ENCODE measurements around the gene RBM19.

Gene RBM19

DNA sequence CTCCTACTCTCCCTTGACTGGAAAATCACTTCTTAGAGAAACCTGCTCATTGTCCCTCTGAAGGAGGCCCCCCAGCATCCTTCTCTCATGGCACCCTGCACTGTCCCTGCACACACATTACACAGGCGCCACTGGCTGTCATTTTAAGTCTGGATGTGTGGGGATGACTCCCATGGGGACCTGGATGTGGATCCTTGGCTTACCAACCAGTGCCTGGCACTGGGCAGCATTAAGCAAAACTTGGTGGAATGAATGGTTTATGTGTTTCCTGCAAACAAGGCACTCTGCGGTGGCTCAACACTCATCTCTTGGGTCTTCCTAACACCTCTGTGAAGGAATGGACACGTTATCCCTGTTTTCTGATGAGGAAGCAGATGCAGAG, 162.4 kb downstream of the RBM19 start:
- DNase-seq (ENCODE audit: low spot score), result no peak

- no peak for DNase-seq (ENCODE audit: low spot score)
Measured at GRCh38 chr12:113802966-113803758, 163.0 kb downstream of the RBM19 start.

- DNase-seq (ENCODE audit: low spot score), result no peak
Measured at GRCh38 chr12:113802000-113802749, 163.9 kb downstream of the RBM19 start.

- DNase-seq (ENCODE audit: low spot score), result no peak
Measured at GRCh38 chr12:113800201-113800600, 165.9 kb downstream of the RBM19 start.

DNA sequence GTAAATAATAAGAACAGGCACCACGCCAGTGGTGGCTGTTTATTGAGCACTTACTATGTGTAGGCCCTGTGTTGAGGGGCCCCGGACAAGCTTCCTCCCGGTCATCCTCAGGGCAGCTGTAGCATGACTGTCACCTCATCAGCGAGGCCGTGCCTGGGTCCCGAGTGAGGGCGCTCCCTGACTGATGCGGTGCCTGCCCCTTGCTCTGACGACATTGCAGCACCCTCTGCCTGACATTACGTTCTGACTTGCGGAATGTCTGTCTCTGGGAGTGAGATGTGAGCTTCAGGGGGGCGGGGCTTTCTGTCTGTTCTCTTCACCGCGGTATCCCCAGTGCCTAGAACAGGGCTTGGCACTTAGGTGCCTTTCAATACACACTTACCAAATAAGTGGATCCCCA, 167.6 kb downstream of the RBM19 start:
- DNase-seq (ENCODE audit: low spot score), result no peak

DNA sequence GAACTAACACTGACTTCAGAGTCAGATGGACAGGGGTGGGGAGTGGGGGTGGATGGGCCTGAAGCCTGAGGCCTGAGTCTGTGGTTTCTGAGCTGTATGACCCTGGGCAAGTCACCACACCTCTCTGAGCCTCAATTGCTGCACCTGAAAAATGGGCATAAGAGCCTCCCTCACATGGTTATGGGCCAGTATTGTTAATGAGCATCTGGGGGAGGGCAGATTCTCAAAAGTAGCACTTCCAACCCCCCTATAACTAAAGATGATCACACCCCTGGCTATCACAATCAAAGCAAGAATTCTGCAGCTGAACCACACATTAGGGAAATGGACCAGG, 168.6 kb downstream of the RBM19 start:
- no peak for DNase-seq (ENCODE audit: low spot score)

DNA sequence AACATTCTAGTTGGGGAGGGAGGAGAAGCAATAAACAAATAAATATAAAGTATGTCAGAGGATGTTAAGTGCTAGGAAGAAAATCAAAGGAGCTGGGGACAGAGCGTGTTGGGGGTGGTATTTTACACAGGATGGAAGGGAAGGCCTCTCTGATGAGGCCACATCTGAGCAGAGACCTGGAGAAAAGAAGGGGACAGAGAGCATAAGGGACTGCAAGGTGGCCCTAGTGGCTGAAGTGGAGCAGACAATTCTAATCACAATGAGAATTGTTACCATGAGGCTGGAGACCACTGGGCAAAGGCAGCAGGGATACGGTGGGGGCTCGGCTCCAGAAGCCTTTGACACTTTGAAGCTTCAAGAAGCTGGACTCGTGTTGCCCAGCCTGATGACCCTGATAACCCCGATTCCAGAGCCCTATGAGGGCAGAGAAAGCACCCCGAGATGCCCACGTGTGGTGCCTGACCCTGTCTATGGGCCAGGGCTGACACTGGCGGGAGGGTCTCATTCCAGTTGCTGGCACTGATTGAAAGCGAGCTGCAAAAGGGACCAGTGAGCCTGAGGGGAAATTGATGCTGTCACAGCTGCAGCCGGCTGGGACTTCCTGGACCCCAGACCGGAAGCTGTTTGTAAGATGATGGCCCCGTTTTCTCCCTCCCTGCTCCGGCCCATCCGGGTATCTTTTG, 169.1 kb downstream of the RBM19 start:
- DNase-seq (ENCODE audit: low spot score), result no peak

DNA sequence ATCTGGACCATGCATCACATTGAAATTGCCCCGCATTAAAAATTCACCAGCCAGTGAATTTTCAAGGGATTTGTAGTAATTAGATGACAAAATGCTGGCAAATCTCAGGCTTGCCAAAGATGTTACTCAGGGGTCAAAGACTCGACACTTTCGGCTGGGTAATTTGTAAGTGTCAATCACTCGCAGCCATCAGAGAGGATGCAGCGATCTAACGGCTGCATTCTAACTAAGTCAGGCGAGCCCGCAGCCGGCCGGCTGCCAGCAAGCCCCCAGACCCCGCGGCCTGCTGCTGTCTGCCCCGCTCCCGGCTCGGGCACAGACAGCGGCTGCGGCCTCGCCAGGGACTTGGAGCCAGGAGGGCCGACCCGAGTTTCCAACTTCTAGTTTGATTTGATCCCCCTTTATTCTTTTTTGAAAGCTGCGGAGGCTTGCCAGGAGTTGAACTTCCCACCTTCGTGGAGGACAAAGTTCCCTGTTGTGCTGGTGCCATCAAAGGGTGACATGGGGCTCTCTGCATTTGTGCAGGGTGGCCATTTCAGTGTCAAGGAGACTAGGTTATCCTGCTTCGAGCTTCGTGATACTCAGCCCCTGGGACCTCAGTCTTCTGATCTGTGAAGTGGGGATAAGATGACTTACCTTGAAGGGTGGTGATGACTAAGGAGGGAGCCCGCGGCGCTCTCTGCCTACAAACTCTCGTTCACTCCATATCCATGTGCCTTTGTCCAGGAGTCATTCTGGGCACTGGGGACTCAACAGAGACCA, 169.9 kb downstream of the RBM19 start:
- no peak for DNase-seq (ENCODE audit: low spot score)

GRCh38 chr12:113795445-113795844, 170.7 kb downstream of the RBM19 start:
- DNase-seq (ENCODE audit: low spot score), result no peak

- no peak for DNase-seq (ENCODE audit: low spot score)
Measured at GRCh38 chr12:113794774-113795173, 171.4 kb downstream of the RBM19 start.

DNA sequence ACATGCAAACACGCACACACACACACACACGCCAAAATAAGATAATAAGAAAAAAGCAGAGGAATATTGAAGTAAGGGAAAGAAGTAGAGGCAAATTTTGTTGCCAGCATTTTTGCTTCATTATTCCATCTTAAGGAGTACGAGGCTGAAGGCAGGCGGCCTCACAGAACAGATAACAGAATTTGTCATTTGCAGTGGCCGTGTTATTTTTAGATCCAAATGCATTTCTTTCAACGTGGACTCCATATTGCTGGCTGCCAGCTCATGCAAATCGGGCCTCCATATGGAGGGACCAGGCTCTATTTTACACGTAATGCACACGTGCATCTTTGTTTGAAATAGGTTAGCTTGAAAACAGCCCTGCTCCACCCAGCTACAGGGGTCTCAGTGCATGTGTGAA, 172.9 kb downstream of the RBM19 start:
- DNase-seq (ENCODE audit: low spot score), result no peak

- no peak for DNase-seq (ENCODE audit: low spot score)
Measured at GRCh38 chr12:113792450-113792849, 173.7 kb downstream of the RBM19 start.

GRCh38 chr12:113788020-113788856, 177.9 kb downstream of the RBM19 start:
- DNase-seq (ENCODE audit: low spot score), result no peak

DNA sequence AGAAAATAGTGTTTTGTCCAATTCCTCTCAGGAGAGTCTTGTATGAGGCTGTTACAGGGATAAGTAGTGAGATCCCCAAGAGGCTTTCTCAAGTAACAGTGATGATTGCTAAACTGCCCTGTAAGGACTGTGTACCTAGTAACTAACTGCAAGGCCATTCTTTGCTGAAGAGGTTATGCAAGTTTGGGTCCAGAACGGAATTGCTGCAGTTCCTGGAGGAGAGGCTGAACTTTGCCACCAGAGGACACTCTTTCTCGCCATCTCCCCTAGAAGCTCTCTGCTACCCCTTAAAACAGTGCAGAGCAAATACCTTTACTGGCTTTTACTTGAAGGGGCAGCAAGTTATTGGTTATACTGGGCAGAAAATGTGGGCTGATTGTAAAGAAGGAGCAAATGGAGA, 180.0 kb downstream of the RBM19 start:
- no peak for DNase-seq (ENCODE audit: low spot score)

DNA sequence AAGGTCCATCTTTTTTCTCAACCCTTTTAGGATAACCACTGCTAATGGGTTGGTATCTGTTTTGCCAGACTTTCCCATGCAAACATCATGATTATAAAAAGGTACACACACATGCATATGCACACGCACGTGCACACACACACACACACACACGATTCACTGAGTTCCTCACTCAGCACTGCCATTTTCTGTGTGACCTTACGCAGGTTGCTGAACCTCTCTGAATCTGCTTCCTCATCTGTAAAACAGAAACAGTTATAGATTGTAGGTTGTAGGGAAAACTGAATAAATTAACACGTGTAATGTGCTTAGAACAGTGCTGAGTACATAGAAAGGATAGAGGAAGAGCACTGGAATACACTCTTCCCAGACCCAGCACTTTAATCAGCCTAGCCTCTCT, 182.3 kb downstream of the RBM19 start:
- DNase-seq (ENCODE audit: low spot score), result no peak

- DNase-seq (ENCODE audit: low spot score), result no peak
Measured at GRCh38 chr12:113782873-113783272, 183.3 kb downstream of the RBM19 start.

- no peak for DNase-seq (ENCODE audit: low spot score)
Measured at GRCh38 chr12:113781415-113782198, 184.5 kb downstream of the RBM19 start.

DNA sequence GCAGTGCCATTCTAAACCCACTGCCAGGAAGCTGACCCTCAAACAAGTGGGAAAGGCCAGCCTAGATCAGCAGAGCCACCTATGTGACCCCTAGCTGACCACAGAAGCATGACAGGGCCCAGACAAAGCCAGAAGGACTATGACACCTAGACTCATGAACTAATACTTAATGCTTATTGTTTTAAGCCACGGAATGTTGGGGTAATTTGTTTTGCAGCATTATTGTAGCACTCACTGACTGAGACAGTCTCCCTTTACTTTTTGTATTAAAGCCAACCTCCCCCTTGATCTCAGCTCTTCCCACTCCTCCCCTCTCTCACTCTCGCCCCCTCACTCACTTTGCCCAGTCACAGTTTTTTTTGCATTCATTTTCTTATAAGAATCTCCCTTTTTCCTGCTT, 186.4 kb downstream of the RBM19 start:
- DNase-seq (ENCODE audit: low spot score), result no peak

DNA sequence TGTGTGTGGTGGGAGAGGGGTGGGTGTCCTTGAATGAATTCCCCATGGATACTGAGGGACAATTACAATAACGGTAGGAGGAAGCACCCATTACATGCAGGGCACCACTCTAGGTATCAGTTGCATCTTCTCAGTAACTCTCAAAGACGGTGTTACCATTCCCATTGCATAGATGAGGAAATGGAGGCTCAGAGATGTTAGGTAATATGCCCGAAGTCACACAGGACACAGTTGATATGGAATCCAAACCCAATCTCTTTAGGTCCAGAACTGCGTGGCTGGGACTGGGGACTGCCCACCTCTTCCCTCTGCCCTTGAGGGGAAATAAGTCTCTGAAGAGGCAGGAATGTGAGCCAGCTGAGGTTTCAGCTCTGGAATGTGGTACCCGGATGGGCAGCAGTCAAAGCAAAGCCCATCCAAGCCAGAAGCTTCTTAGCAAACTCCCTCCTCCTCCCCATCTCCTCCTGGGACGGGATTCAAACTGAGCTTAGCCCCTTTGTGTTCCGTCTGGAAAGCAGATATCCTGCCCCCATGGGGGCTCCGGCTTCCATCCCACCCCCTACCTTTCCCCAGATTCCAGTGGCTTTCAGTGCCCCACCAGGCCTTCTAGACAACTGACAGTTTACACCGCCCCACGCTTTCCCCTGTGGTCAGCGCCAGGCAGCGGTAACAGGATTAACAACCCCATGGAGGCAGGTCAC, 187.5 kb downstream of the RBM19 start:
- no peak for DNase-seq (ENCODE audit: low spot score)

DNA sequence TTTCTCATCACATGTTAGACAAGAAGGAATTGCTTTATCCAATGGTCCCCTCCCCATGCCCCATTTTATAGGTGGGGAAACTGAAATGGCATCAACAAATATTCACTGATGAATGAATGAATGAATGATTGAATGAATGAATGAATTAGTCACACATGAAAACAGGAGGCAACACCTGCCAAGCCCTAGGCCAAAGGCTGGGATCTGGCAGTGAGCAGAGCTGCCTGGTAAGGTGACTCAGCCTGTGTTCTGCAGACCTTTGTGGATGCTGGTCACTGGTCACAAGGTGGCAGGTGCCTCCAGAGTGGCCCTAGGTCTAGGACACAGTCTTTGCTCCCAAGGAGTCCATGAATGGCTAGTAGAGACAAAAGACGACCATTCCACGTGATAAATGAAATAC, 188.4 kb downstream of the RBM19 start:
- no peak for DNase-seq (ENCODE audit: low spot score)
